Neural cell (in vitro differentiated cells): Measurements from ENCODE around the gene WDR20.

Source experiments
- CTCF ChIP-seq: fragments of 450-650 bp; IDR thresholded peaks from 2 replicates; pipeline ENCODE4 v1.5.1; 2014; ENCODE audit warnings: antibody characterized with exemption, mild to moderate bottlenecking, moderate library complexity; ENCODE audit not compliant: poor library complexity, severe bottlenecking
- EP300 ChIP-seq: fragments of 450-650 bp; conservative IDR thresholded peaks from 2 replicates; pipeline ENCODE4 v1.6.1; 2014; ENCODE audit warnings: antibody characterized with exemption, mild to moderate bottlenecking, moderate library complexity; ENCODE audit not compliant: poor library complexity, severe bottlenecking

- TF ChIP-seq CTCF (no peak), EP300 (no peak)
These were observed 68.2 kb downstream of the WDR20 start for GRCh38 chr14:102207831-102208365.
